Motor neuron (in vitro differentiated cells): ENCODE results near the gene FSTL4. TPM values are rescaled to one million over a fixed set of nuclear protein-coding genes. Genes with fewer than 3 reads are reported as not detected.
A peak's percentile ranks its signal among the peaks of the same experiment; 100 is the strongest.

ENCODE experiments used
- ATAC-seq, 8 experiments: fragments of 200-7000 bp; cut with Tn5 transposase; replicated peaks in 6 of 8; 2 replicates each; pipeline ENCODE4 v1.8.0; 2021; ENCODE audit warnings: mild to moderate bottlenecking in 8 of 8, moderate library complexity in 8 of 8
- H3K27ac ChIP-seq, 2 donors: fragments of 250-450 bp; sonication (Bioruptor Pico); 2 replicates each; pipeline ENCODE4 v1.9.0; 2021; ENCODE audit warnings: antibody characterized with exemption in 2 of 2, mild to moderate bottlenecking in 2 of 2, moderate library complexity in 1 of 2
- H3K4me1 ChIP-seq, 2 donors: fragments of 250-450 bp; sonication (Bioruptor Pico); replicated peaks in 1 of 2; 2 replicates each; pipeline ENCODE4 v1.6.1; 2021; ENCODE audit warnings: antibody characterized with exemption in 2 of 2, mild to moderate bottlenecking in 2 of 2, moderate library complexity in 1 of 2
- H3K4me3 ChIP-seq, 5 donors: fragments of 250-450 bp; sonication (Bioruptor Pico); 2 replicates each; pipeline ENCODE4 v1.9.0; 2021; ENCODE audit warnings: antibody characterized with exemption in 5 of 5, mild to moderate bottlenecking in 5 of 5, moderate library complexity in 4 of 5
- WGBS, 10 experiments: fragments of 450-650 bp; shearing (Covaris generic); methylation state at CpG; one replicate each; pipeline ENCODE4 v1.0.0; 2022; 5-methylcytosine and 5-hydroxymethylcytosine counted together
- in situ Hi-C, 9 experiments: fragments of 400-800 bp; cut with MboI; loops; one replicate each; pipeline ENCODE4 v1.15.0; 2021; ENCODE audit warnings: low sequenced_read_pairs in 9 of 9, low pct_unique_long_range_greater_than_20kb in 2 of 9; ENCODE audit not compliant: unreplicated experiment in 9 of 9
- total RNA-seq, 8 experiments: library from RNA; unstranded; fragments of 300-600 nt; gene quantifications; 2 replicates each; pipeline versions ENCODE4 v1.2.3 to v1.2.4, GENCODE V29; 2022

The FSTL4 gene
- total RNA-seq, 8 experiments from 2014 or later, result 0.13 to 5.5 (median 1.9) TPM

DNA sequence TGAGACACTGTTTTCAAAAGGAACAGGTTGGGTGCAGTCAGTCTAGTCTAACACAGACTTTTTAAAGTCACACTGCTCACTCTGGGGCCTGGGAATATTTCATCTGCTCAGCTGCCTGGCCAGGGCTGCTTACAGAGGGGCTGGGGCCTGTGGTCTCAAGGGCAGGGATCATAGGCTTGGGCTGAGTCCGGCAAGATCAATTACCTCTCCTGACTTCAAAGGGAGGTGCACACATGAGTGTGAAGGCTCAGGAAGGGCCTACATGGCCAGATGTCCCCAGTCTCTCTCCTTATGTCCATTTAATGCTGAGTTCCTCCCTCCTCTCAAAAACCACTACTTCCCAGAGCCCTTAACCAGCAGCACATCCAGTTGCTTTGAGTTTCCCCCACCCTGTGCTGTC lies 313.3 kb downstream of the FSTL4 start:
- peaks cover 5 to 11% of the 10 kb centered on the region in 2 donors for H3K4me1 ChIP-seq
- ATAC-seq, result no peak
- in situ Hi-C loops, result loop anchor here in 1 of 9 experiments (25.0 kb wide), 1 partner anchor 187 kb away; no protein-coding TSS in a partner anchor
- no peak overlapping the region for H3K27ac ChIP-seq
- no peak overlapping the region for H3K4me3 ChIP-seq
- WGBS, 10 experiments, result 71 to 100% (median 86%) methylated on average over 1 of the region's 1 CpG; no CpG with 5 or more reads in 7 of the 10 experiments

DNA sequence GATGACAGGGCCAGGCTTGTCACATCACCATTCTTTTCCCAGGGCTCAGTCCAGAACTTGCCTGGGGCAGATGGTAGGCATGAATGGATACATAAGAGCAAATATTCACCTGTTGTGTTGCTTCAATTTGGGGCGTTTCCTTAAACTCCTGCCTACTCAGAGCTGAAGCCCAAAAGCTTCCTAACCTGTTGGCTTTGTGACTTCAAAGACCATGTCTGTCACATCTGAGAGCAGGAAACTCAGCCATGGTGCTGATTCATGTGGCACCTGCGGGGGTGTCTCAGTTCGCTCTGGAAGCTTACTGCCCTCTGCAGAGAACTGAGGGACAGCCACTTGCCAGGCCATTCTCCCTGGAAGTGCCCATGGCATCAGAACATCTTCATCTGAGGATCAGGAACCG lies 313.9 kb downstream of the FSTL4 start:
- no peak overlapping the region for H3K27ac ChIP-seq
- in situ Hi-C loops, result loop anchor here in 1 of 9 experiments (25.0 kb wide), 1 partner anchor 186 kb away; no protein-coding TSS in a partner anchor
- no peak for ATAC-seq
- no peak overlapping the region for H3K4me3 ChIP-seq
- 0 to 75% (median 33%) methylated on average over 1 to 2 of the region's 4 CpGs; no CpG with 5 or more reads in 5 of the 10 experiments for WGBS, 10 experiments
- H3K4me1 ChIP-seq, result peaks cover 0 to 10% of the 10 kb centered on the region in 2 donors

DNA sequence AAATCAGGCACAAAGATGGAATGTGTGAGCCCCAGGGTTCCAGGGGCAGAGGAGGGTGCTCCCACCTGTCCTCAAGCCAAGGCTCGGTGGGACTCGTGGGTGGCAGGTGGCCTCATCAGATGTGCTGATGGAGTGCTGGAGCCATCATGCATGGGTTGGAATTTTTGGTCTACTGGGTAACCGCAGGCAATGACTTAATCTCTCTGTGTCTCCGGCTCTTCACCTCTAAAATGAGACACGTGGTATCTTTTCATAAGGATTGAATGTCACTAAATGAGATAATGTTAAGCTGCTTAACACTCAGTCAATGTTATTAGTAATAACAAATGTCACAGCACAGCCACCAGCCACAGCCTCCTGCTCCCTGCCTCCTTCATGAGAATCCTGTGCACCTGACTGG lies 315.0 kb downstream of the FSTL4 start:
- WGBS, 10 experiments, result 17 to 100% (median 74%) methylated on average over 1 to 4 of the region's 5 CpGs; no CpG with 5 or more reads in 6 of the 10 experiments
- no peak overlapping the region for H3K27ac ChIP-seq
- in situ Hi-C loops, result loop anchor here in 1 of 9 experiments (25.0 kb wide), 1 partner anchor 185 kb away; no protein-coding TSS in a partner anchor

DNA sequence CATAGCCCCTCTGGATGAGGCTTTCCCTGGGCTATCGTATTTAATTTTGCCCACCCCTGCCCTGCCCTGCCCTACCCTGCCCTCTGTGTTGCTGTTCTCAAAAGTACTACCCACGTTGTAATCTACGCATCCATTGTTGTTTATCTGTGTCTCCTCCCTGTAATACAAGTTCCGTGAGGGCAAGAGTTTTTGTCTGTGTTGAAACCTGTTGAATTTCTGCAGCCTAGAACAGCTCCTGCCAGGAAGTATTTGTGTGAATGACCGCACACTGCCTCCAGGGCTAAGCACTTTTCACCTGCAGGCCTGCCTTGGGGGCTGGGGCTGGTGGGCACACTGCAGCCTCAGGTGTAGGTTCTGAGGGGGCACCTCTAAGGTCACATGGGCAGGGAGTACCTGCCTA lies 315.7 kb downstream of the FSTL4 start:
- no peak for ATAC-seq
- 0 to 100% (median 59%) methylated on average over 1 to 4 of the region's 5 CpGs; no CpG with 5 or more reads in 4 of the 10 experiments for WGBS, 10 experiments
- in situ Hi-C loops, result loop anchor here in 1 of 9 experiments (25.0 kb wide), 1 partner anchor 184 kb away; no protein-coding TSS in a partner anchor

More for the DNA sequence above, 315.0 kb downstream of the FSTL4 start:
- H3K4me3 ChIP-seq, result no peak overlapping the region
- H3K4me1 ChIP-seq, result peaks cover 0 to 15% of the 10 kb centered on the region in 2 donors
- no peak for ATAC-seq

DNA sequence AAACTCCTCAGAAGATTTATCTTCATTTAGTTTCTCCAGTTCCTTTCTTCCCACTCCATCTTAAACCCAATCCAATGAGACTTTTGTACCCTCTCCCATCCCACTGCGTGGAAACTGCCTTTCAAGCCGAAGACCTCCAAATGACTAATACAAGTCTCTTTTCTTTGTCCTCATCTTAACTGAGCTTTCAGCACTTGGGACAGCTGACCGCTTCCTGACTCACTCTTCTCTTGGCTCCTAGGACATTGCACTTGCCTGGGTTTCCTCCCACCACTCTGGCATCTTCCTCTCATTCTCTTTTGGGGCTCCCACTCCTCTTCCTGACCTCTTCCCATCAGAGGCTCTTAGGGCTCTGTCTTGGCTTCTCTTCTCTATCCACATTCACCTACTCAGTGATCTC lies 316.8 kb downstream of the FSTL4 start:
- 26 to 100% (median 69%) methylated on average over 1 to 3 of the region's 3 CpGs; no CpG with 5 or more reads in 2 of the 10 experiments for WGBS, 10 experiments
- no peak overlapping the region for H3K4me3 ChIP-seq
- no peak overlapping the region for H3K27ac ChIP-seq
- peaks cover 0 to 24% of the 10 kb centered on the region in 2 donors for H3K4me1 ChIP-seq
- ATAC-seq, result peak in 2 of 8 experiments; percentile 9 to 36
- in situ Hi-C loops, result loop anchor here in 1 of 9 experiments (25.0 kb wide), 1 partner anchor 183 kb away; no protein-coding TSS in a partner anchor

More for the DNA sequence above, 315.7 kb downstream of the FSTL4 start:
- Histone ChIP-seq H3K4me1 (peaks cover 0 to 22% of the 10 kb centered on the region in 2 donors), H3K4me3 (no peak overlapping the region), H3K27ac (no peak overlapping the region)

DNA sequence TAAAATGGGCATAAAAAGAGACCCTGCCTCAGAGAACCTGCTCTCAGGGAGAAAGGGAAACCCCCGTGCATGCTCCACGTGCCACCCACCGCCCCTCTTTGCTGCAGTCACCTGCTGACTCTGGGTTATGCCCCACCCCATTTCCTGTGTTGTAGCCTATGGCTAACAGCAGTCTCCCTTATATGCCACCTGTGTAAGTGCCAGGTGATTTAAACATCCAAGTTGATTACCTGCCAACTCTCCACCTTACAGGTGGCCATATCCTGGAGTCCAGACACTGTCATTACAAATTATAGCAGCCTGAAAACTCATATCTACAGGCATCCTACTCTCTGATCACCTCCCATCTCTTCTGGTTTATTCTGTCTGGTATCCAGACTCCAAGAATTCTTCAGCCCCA lies 318.0 kb downstream of the FSTL4 start:
- in situ Hi-C loops, result loop anchor here in 1 of 9 experiments (25.0 kb wide), 1 partner anchor 182 kb away; no protein-coding TSS in a partner anchor
- Histone ChIP-seq H3K4me3 (no peak overlapping the region), H3K27ac (no peak overlapping the region), H3K4me1 (peaks cover 0 to 24% of the 10 kb centered on the region in 2 donors)
- no peak for ATAC-seq
- 20 to 68% (median 30%) methylated on average over 2 to 3 of the region's 3 CpGs; no CpG with 5 or more reads in 7 of the 10 experiments for WGBS, 10 experiments

DNA sequence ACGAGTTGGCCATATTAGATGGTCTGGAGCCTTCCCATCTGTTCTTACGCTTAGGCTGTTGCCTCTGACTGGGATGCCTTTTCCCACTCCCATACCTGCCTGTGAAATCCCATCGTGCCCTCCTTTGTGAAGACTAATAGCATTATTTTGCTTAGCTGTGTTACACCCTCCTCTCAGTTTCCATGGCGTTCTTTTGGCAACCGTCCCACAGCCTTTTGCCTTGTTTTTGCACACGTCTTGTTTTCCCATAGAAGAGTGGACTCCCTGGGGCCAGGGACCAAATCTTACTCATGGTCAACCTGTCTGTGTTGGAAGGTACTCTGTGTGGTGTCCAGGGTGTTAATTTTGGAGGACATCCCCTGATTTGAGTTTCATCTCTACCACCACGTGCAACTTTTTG lies 318.4 kb downstream of the FSTL4 start:
- H3K4me1 ChIP-seq, result peaks cover 0 to 24% of the 10 kb centered on the region in 2 donors
- no peak overlapping the region for H3K27ac ChIP-seq
- in situ Hi-C loops, result loop anchor here in 1 of 9 experiments (25.0 kb wide), 1 partner anchor 182 kb away; no protein-coding TSS in a partner anchor
- H3K4me3 ChIP-seq, result no peak overlapping the region
- peak in 1 of 8 experiments; percentile 28 for ATAC-seq
- WGBS, 10 experiments, result 0 to 90% (median 62%) methylated on average over 1 to 7 of the region's 7 CpGs; no CpG with 5 or more reads in 1 of the 10 experiments

DNA sequence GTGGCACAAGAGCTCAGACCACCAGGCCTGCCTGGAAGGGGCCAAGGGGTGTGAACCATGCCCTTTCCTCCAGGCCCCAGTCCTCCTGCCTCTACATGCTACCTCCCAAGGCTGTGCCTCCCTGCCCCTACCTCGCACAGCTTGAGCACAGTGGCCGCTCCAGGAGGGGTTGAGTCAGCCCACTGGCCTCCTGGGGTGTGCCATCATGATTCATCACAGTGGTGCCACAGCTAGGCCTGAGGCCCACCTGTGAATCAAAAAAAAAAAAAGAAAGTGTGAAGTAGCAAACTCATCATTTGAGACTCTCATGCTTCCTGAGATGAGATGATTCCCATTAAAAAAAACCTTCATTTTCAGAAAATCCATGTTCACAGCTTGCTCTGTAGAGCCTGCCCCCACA lies 320.0 kb downstream of the FSTL4 start:
- H3K27ac ChIP-seq, result peak overlapping the region in 1 of 2 donors; percentile 11
- in situ Hi-C loops, result loop anchor here in 1 of 9 experiments (25.0 kb wide), 1 partner anchor 180 kb away; no protein-coding TSS in a partner anchor
- no peak overlapping the region for H3K4me3 ChIP-seq
- 80 to 85% methylated on average over 1 to 2 of the region's 2 CpGs; no CpG with 5 or more reads in 8 of the 10 experiments for WGBS, 10 experiments
- ATAC-seq, result peak in 5 of 8 experiments; percentile 82 to 95 (median 86)
- H3K4me1 ChIP-seq, result peaks cover 0 to 24% of the 10 kb centered on the region in 2 donors

DNA sequence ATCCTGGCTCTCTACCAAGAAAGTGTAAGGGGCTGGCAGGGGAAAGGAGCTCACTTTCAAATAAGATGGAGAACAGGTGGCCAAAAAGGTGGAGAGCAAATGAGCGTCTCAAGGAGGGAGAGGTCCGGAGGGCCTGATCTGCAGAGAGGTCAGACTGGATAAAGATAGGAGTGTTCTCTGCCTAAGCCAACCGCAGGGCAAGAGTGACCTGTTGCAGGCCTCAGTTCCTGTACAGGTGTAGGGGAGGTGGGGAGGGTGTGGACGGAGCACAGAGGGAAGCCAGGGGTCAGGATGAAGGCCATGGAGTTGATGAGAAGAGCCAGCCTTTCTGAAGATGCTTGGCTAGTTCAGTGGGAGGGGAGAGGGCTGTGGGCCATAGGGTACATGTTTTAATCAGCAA lies 320.8 kb downstream of the FSTL4 start:
- no peak overlapping the region for H3K4me3 ChIP-seq
- ATAC-seq, result no peak
- H3K4me1 ChIP-seq, result peaks cover 0 to 24% of the 10 kb centered on the region in 2 donors
- in situ Hi-C loops, result loop anchor here in 1 of 9 experiments (25.0 kb wide), 1 partner anchor 179 kb away; no protein-coding TSS in a partner anchor
- 70 to 100% (median 86%) methylated on average over 2 to 3 of the region's 4 CpGs; no CpG with 5 or more reads in 4 of the 10 experiments for WGBS, 10 experiments
- no peak overlapping the region for H3K27ac ChIP-seq

DNA sequence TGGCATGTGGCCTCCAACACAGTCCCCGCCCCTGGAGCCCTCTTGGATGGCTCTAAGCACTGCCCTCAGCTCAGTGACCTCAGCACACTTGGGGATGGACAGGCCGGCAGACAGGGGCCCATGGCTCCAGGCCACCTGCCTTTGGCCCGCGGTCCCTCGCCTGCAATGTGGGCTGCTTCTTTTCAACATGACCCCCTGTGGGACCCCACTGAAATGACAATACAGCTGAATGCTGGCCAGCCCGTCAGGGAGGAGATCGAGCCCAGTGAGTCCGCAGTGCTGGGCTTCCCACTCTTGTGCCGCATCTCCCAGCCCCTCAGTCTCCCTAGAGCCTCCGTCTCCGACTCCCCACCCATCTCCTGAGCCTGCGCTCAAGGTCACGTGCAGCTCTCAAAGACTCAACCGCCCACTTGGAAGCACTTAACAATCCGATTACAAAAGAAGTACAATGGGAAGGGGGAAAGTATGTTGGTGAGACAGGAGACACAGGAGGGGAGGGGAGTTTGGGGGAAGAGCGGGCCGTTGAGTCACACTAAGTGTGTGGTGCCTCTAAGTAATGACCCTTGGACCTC lies 321.6 kb downstream of the FSTL4 start:
- Histone ChIP-seq H3K27ac (no peak overlapping the region), H3K4me1 (peaks cover 0 to 24% of the 10 kb centered on the region in 2 donors), H3K4me3 (no peak overlapping the region)
- WGBS, 10 experiments, result 20 to 70% (median 48%) methylated on average over 1 to 9 of the region's 17 CpGs; no CpG with 5 or more reads in 6 of the 10 experiments
- in situ Hi-C loops, result loop anchor here in 1 of 9 experiments (25.0 kb wide), 1 partner anchor 178 kb away; no protein-coding TSS in a partner anchor
- peak in 2 of 8 experiments; percentile 20 to 26 for ATAC-seq

DNA sequence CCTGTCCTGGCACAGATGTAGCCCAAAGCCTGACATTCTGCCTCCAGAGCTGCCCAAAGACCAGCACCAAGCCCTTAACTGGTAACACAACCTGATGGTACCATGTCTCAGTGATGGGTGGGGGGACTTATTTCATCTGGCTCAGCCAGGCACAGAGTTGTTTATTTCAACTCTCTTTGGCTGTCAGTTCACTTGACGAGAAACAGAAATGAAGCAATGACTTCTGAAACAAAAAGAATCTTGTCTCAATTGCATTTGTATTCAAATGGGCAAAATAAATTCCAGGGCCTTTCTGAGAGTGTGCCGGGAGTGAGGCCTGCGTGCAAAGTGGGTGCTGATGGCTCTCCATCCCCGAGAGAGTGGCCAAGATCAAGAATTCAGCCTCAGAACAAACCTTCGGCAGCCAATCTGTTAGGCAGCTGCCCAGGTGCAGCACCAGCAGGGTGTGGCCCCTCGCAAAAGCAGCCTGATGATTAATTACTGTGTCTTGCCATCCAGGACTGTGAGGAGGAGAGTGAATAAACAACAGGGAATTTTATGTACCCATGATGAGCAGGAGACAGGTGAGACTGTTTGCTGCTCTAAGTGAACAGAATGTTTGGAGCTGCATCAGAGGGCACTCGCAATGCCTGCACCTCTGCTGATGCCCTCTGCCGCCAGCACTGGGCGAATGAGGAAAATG lies 322.5 kb downstream of the FSTL4 start:
- no peak for ATAC-seq

DNA sequence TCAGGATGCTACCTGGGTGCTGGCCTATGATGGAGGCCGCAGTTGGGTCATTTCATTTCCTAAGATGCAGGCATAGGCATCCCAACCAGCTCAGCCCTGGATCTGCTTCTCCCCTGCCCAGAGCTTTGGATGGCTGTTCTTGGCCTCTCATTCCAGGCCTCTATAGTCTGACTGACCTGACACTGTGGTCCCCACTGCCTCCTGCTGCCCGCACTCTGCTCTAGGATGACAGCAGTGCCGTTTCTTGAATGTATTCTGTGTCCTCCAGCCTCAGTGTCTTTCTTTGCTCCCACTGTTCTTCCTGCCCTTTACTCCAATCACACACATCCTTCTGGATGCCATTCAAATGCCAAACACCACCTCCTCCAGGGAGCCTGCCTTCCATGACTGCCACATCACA lies 324.8 kb downstream of the FSTL4 start:
- 58 to 100% (median 86%) methylated on average over 1 to 2 of the region's 3 CpGs; no CpG with 5 or more reads in 5 of the 10 experiments for WGBS, 10 experiments
- in situ Hi-C loops, result loop anchor here in 1 of 9 experiments (25.0 kb wide), 1 partner anchor 175 kb away; no protein-coding TSS in a partner anchor
- H3K4me1 ChIP-seq, result peaks cover 0 to 12% of the 10 kb centered on the region in 2 donors
- peak in 7 of 8 experiments; percentile 5 to 72 (median 64) for ATAC-seq
- H3K4me3 ChIP-seq, result no peak overlapping the region
- no peak overlapping the region for H3K27ac ChIP-seq

More for the DNA sequence above, 322.5 kb downstream of the FSTL4 start:
- no peak overlapping the region for H3K4me3 ChIP-seq
- WGBS, 10 experiments, result 0 to 100% (median 62%) methylated on average over 1 to 5 of the region's 9 CpGs; no CpG with 5 or more reads in 2 of the 10 experiments
- H3K4me1 ChIP-seq, result peaks cover 0 to 24% of the 10 kb centered on the region in 2 donors
- in situ Hi-C loops, result loop anchor here in 1 of 9 experiments (25.0 kb wide), 1 partner anchor 178 kb away; no protein-coding TSS in a partner anchor
- H3K27ac ChIP-seq, result no peak overlapping the region
